ENCODE data around the gene RNU1-3.
"Not testable (repeated sequence)": the region's sequence is repeated elsewhere in the genome, so short reads cannot be mapped to it uniquely, and the experiment has no call there.

GRCh38 chr1:16649390-16649789 is 17.4 kb downstream of the RNU1-3 start:
- TF ChIP-seq, protein P1, sequence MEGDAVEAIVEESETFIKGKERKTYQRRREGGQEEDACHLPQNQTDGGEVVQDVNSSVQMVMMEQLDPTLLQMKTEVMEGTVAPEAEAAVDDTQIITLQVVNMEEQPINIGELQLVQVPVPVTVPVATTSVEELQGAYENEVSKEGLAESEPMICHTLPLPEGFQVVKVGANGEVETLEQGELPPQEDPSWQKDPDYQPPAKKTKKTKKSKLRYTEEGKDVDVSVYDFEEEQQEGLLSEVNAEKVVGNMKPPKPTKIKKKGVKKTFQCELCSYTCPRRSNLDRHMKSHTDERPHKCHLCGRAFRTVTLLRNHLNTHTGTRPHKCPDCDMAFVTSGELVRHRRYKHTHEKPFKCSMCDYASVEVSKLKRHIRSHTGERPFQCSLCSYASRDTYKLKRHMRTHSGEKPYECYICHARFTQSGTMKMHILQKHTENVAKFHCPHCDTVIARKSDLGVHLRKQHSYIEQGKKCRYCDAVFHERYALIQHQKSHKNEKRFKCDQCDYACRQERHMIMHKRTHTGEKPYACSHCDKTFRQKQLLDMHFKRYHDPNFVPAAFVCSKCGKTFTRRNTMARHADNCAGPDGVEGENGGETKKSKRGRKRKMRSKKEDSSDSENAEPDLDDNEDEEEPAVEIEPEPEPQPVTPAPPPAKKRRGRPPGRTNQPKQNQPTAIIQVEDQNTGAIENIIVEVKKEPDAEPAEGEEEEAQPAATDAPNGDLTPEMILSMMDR (optimal IDR thresholded peaks at IDR 0.05 in 1 of 3, IDR thresholded peaks at IDR 0.05 in 1 of 3, conservative IDR thresholded peaks at IDR 0.05 in 1 of 3; ENCODE audit: extremely low read depth in 1 of 3, insufficient read depth in 2 of 3, low read length in 3 of 3): not testable (repeated sequence)
- not testable (repeated sequence) for TF ChIP-seq EZH2 (IDR thresholded peaks at IDR 0.05; ENCODE audit: low read length)
